Neural progenitor cell (in vitro differentiated cells): ENCODE data around the gene DHRS7. TPM values are rescaled to one million over a fixed set of nuclear protein-coding genes. Genes with fewer than 3 reads are reported as not detected.

Experiments
- DNase-seq: peaks from one replicate; pipeline ENCODE4 v3.0.0-alpha.2; 2016; ENCODE audit warnings: low spot score
- H2AFZ ChIP-seq: fragments of 200-600 bp; sonication (generic); replicated peaks from 2 replicates; pipeline ENCODE4 v1.6.1; 2016; ENCODE audit warnings: antibody characterized with exemption
- H3F3A ChIP-seq: fragments of 200-600 bp; sonication (generic); 2 replicates; pipeline ENCODE4 v1.6.1; 2016; ENCODE audit warnings: antibody characterized with exemption, low read depth
- H3K27ac ChIP-seq: fragments of 200-600 bp; sonication (generic); 2 replicates; pipeline ENCODE4 v1.5.1; 2016; ENCODE audit warnings: mild to moderate bottlenecking
- H3K27me3 ChIP-seq: fragments of 200-600 bp; sonication (generic); 2 replicates; pipeline ENCODE4 v1.6.1; 2016; ENCODE audit warnings: mild to moderate bottlenecking, moderate library complexity
- H3K36me3 ChIP-seq: fragments of 200-600 bp; sonication (generic); 2 replicates; pipeline ENCODE4 v1.5.1; 2016
- H3K4me1 ChIP-seq: fragments of 200-600 bp; sonication (generic); 2 replicates; pipeline ENCODE4 v1.6.1; 2016; ENCODE audit warnings: mixed run types
- H3K4me2 ChIP-seq: fragments of 200-600 bp; sonication (generic); 2 replicates; pipeline ENCODE4 v1.6.1; 2016
- H3K4me3 ChIP-seq: fragments of 200-600 bp; sonication (generic); 2 replicates; pipeline ENCODE4 v1.5.1; 2016
- H3K79me2 ChIP-seq: fragments of 200-600 bp; sonication (generic); 2 replicates; pipeline ENCODE4 v1.6.1; 2016; ENCODE audit warnings: low read depth
- H3K9ac ChIP-seq: fragments of 200-600 bp; sonication (generic); 2 replicates; pipeline ENCODE4 v1.6.1; 2016
- H3K9me3 ChIP-seq: fragments of 200-600 bp; sonication (generic); 2 replicates; pipeline ENCODE4 v1.5.1; 2016; ENCODE audit warnings: low read depth
- H4K20me1 ChIP-seq: fragments of 200-600 bp; sonication (generic); 2 replicates; pipeline ENCODE4 v1.6.1; 2016; ENCODE audit warnings: low read depth
- H3K27ac Mint-ChIP-seq: 3 replicates; pipeline ENCODE4 v1.8.0; 2021; ENCODE audit warnings: mixed read lengths
- H3K27me3 Mint-ChIP-seq: 2 replicates; pipeline ENCODE4 v1.8.0; 2022; ENCODE audit warnings: low read depth, mild to moderate bottlenecking, inconsistent platforms, moderate library complexity, mixed read lengths; ENCODE audit not compliant: insufficient read depth
- H3K36me3 Mint-ChIP-seq: 3 replicates; pipeline ENCODE4 v1.8.0; 2021; ENCODE audit warnings: mixed read lengths
- H3K4me1 Mint-ChIP-seq: 3 replicates; pipeline ENCODE4 v1.8.0; 2021; ENCODE audit warnings: mixed read lengths
- H3K4me3 Mint-ChIP-seq: 3 replicates; pipeline ENCODE4 v1.8.0; 2021; ENCODE audit warnings: mild to moderate bottlenecking, moderate library complexity, mixed read lengths
- H3K9me3 Mint-ChIP-seq: 3 replicates; pipeline ENCODE4 v1.8.0; 2020; ENCODE audit warnings: mixed read lengths
- EZH2 ChIP-seq: fragments of 200-600 bp; sonication (generic); IDR thresholded peaks from 2 replicates; pipeline ENCODE4 v1.6.1; 2017; ENCODE audit warnings: antibody characterized with exemption, mild to moderate bottlenecking, moderate library complexity
- EZH2phosphoT487 ChIP-seq: fragments of 200-600 bp; sonication (generic); IDR thresholded peaks from 2 replicates; pipeline ENCODE4 v1.6.1; 2017; ENCODE audit warnings: antibody characterized with exemption
- total RNA-seq: library from RNA; depleted of rRNA; stranded (reverse); fragments of >200 nt; gene quantifications from 2 replicates; pipeline ENCODE4 v1.2.3, GENCODE V29; 2015; ENCODE audit warnings: low replicate concordance
- TF ChIP-seq, protein P1 (sequence below): fragments of 200-600 bp; sonication (generic); IDR thresholded peaks from 2 replicates; pipeline ENCODE4 v1.5.1; 2017; ENCODE audit warnings: antibody characterized with exemption, mild to moderate bottlenecking

The DHRS7 gene
- total RNA-seq, 1 donor from 2014 or later, result 47.8 TPM

DNA sequence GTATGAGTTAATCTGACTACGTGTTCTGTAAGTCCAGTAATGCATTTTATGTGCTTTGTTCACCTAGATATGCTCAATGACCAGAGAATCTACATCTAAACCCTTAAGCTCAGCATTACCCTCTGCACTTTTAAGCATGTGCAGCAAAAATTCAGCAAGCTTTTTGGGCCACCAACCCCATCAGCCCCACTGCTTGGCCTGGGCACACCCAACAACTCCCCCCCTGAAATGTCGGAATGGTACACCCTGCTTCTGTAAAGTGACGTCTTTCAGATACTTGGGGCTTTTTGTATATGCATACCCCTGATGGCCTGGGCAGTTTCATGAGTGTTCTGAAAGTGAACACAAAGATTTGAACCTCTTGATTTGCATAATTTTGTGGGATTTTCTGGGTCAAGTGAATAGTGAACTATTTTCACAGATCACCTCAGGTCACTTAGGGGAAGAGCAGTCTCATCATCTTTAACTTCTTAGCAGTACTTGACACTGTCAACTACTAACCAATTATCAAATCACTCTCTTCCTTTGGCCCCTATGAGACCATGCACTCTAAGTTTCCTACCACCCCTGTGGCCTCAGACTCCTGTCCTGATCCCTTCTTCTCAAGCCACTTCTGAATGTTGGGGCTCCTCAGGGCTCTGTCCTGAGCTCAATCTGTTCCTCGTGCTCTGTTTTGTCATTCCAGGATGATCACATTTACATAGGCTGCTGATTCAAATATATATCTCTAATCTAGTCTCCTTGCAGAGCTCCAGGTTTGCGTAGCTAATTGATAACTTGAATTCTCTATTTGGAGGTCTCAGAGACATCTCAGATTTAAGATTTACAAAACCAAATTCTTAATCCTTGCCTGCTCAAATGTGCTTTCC, 47.5 kb upstream of the DHRS7 start:
- no peak overlapping the region for H3K27ac ChIP-seq
- no peak overlapping the region for H3K9ac ChIP-seq
- H3K4me1 Mint-ChIP-seq, result peaks cover 27% of the 10 kb centered on the region
- H3K27me3 ChIP-seq, result no peaks in the 10 kb centered on the region
- H3K27me3 Mint-ChIP-seq, result peaks cover 3% of the 10 kb centered on the region
- peaks cover 7% of the 10 kb centered on the region for H3F3A ChIP-seq
- H3K4me2 ChIP-seq, result no peak overlapping the region
- H3K36me3 ChIP-seq, result no peaks in the 10 kb centered on the region
- no peak for DNase-seq
- no peaks in the 10 kb centered on the region for H3K9me3 ChIP-seq
- no peak overlapping the region for H3K4me3 Mint-ChIP-seq
- no peaks in the 10 kb centered on the region for H4K20me1 ChIP-seq
- no peaks in the 10 kb centered on the region for H3K79me2 ChIP-seq
- no peak overlapping the region for H3K4me3 ChIP-seq
- H3K27ac Mint-ChIP-seq, result no peak overlapping the region
- H3K4me1 ChIP-seq, result peaks cover 30% of the 10 kb centered on the region
- H3K9me3 Mint-ChIP-seq, result no peaks in the 10 kb centered on the region
- H3K36me3 Mint-ChIP-seq, result no peaks in the 10 kb centered on the region
- H2AFZ ChIP-seq, result no peak overlapping the region
- no peak for TF ChIP-seq EZH2phosphoT487
- TF ChIP-seq EZH2, result no peak
- TF ChIP-seq, protein P1, sequence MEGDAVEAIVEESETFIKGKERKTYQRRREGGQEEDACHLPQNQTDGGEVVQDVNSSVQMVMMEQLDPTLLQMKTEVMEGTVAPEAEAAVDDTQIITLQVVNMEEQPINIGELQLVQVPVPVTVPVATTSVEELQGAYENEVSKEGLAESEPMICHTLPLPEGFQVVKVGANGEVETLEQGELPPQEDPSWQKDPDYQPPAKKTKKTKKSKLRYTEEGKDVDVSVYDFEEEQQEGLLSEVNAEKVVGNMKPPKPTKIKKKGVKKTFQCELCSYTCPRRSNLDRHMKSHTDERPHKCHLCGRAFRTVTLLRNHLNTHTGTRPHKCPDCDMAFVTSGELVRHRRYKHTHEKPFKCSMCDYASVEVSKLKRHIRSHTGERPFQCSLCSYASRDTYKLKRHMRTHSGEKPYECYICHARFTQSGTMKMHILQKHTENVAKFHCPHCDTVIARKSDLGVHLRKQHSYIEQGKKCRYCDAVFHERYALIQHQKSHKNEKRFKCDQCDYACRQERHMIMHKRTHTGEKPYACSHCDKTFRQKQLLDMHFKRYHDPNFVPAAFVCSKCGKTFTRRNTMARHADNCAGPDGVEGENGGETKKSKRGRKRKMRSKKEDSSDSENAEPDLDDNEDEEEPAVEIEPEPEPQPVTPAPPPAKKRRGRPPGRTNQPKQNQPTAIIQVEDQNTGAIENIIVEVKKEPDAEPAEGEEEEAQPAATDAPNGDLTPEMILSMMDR, result no peak

DNA sequence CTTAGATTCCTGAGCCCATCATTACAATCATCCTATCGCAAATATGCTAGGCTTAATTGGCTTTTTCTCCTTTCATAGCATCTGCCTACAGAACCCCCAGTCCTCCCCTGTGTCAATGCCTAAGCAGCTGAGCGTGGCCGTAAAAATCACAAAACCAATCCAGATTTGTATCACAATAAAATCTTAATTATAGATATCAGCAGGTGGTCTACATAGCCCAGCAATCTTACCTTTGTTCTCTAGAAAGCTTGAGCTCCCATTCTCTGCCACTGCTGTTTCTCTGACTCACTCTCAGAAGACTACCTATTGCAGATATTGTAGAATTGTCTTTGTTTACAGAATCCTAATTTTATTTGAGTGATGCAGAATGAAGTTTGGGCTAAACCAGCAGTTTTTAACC, 46.0 kb upstream of the DHRS7 start:
- Mint-ChIP-seq H3K27ac (peak overlapping the region; percentile 43), H3K4me3 (peak overlapping the region; percentile 2), H3K4me1 (peaks cover 19% of the 10 kb centered on the region), H3K36me3 (no peaks in the 10 kb centered on the region), H3K9me3 (no peaks in the 10 kb centered on the region), H3K27me3 (peaks cover 3% of the 10 kb centered on the region)
- Histone ChIP-seq H3K27me3 (no peaks in the 10 kb centered on the region), H3K4me3 (no peak overlapping the region), H3K4me1 (peaks cover 29% of the 10 kb centered on the region), H3F3A (peaks cover 7% of the 10 kb centered on the region), H3K27ac (no peak overlapping the region), H3K79me2 (no peaks in the 10 kb centered on the region), H2AFZ (no peak overlapping the region), H4K20me1 (no peaks in the 10 kb centered on the region), H3K36me3 (no peaks in the 10 kb centered on the region), H3K4me2 (peak overlapping the region; percentile 25), H3K9me3 (no peaks in the 10 kb centered on the region), H3K9ac (no peak overlapping the region)
- TF ChIP-seq EZH2 (no peak), EZH2phosphoT487 (no peak)
- TF ChIP-seq, protein P1, result no peak
- DNase-seq, result peak; percentile 45

DNA sequence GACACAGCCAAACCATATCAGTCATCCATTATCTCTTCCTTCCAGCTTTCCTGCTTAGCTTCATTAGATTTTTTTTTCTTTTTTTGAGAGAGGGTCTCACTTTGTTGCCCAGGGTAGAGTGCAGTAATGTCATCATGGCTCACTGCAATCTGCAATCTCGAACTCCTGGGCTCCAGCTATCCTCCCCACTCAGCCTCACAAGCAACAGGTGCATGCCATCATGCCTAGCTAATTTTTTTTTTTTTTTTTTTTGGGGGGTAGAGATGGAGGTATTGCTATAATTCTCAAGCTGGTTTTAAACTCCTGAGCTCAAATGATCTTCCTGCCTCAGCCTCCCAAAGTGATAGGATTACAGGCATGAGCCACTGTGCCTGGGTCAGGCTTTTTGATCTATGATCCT, 45.5 kb upstream of the DHRS7 start:
- Mint-ChIP-seq H3K27me3 (peaks cover 3% of the 10 kb centered on the region), H3K4me3 (no peak overlapping the region), H3K9me3 (no peaks in the 10 kb centered on the region), H3K27ac (peak overlapping the region; percentile 43), H3K4me1 (peaks cover 19% of the 10 kb centered on the region), H3K36me3 (no peaks in the 10 kb centered on the region)
- TF ChIP-seq, protein P1, result no peak
- TF ChIP-seq EZH2 (no peak), EZH2phosphoT487 (no peak)
- Histone ChIP-seq H3K9ac (no peak overlapping the region), H3K79me2 (no peaks in the 10 kb centered on the region), H3K9me3 (no peaks in the 10 kb centered on the region), H4K20me1 (no peaks in the 10 kb centered on the region), H3K4me2 (peak overlapping the region; percentile 25), H3K4me3 (no peak overlapping the region), H2AFZ (no peak overlapping the region), H3K4me1 (peaks cover 24% of the 10 kb centered on the region), H3K27me3 (no peaks in the 10 kb centered on the region), H3F3A (peaks cover 7% of the 10 kb centered on the region), H3K36me3 (no peaks in the 10 kb centered on the region), H3K27ac (no peak overlapping the region)
- DNase-seq, result no peak
